GM21423 (cell line): Measurements from ENCODE around the gene NAA11.
"Not testable (repeated sequence)": the region's sequence is repeated elsewhere in the genome, so short reads cannot be mapped to it uniquely, and the experiment has no call there.

Source experiments
- ATAC-seq: cut with Tn5 transposase; IDR thresholded peaks from one replicate; pipeline ENCODE4 v1.9.1; 2021; ENCODE audit warnings: mild to moderate bottlenecking, moderate library complexity; ENCODE audit not compliant: unreplicated experiment

The NAA11 gene

GRCh38 chr4:79311279-79311678 lies 14.6 kb downstream of the NAA11 start:
- no peak for ATAC-seq

GRCh38 chr4:79308971-79309370 lies 16.9 kb downstream of the NAA11 start:
- ATAC-seq, result no peak

GRCh38 chr4:79308137-79308536 lies 17.7 kb downstream of the NAA11 start:
- no peak for ATAC-seq

GRCh38 chr4:79306795-79307194 lies 19.1 kb downstream of the NAA11 start:
- no peak for ATAC-seq

GRCh38 chr4:79300280-79300679 lies 25.6 kb downstream of the NAA11 start:
- no peak for ATAC-seq

GRCh38 chr4:79298484-79298883 lies 27.4 kb downstream of the NAA11 start:
- ATAC-seq, result no peak

GRCh38 chr4:79298027-79298426 lies 27.8 kb downstream of the NAA11 start:
- no peak for ATAC-seq

- ATAC-seq, result no peak
Observed at GRCh38 chr4:79297479-79297878, 28.4 kb downstream of the NAA11 start.

GRCh38 chr4:79296768-79297428 lies 29.0 kb downstream of the NAA11 start:
- ATAC-seq, result no peak

- no peak for ATAC-seq
Observed at GRCh38 chr4:79295086-79295485, 30.8 kb downstream of the NAA11 start.

- no peak for ATAC-seq
Observed at GRCh38 chr4:79294064-79294463, 31.8 kb downstream of the NAA11 start.

- ATAC-seq, result no peak
Observed at GRCh38 chr4:79292008-79292407, 33.9 kb downstream of the NAA11 start.

GRCh38 chr4:79290376-79290775 lies 35.5 kb downstream of the NAA11 start:
- ATAC-seq, result no peak

GRCh38 chr4:79288185-79288584 lies 37.7 kb downstream of the NAA11 start:
- no peak for ATAC-seq

GRCh38 chr4:79287718-79288117 lies 38.1 kb downstream of the NAA11 start:
- no peak for ATAC-seq

GRCh38 chr4:79287076-79287475 lies 38.8 kb downstream of the NAA11 start:
- no peak for ATAC-seq

- ATAC-seq, result no peak
Observed at GRCh38 chr4:79281566-79282359, 44.1 kb downstream of the NAA11 start.

GRCh38 chr4:79277467-79277866 lies 48.4 kb downstream of the NAA11 start:
- ATAC-seq, result not testable (repeated sequence)

- ATAC-seq, result no peak
Observed at GRCh38 chr4:79273915-79274314, 51.9 kb downstream of the NAA11 start.

GRCh38 chr4:79272761-79273160 lies 53.1 kb downstream of the NAA11 start:
- no peak for ATAC-seq

- no peak for ATAC-seq
Observed at GRCh38 chr4:79272126-79272525, 53.7 kb downstream of the NAA11 start.

- ATAC-seq, result no peak
Observed at GRCh38 chr4:79267671-79268070, 58.2 kb downstream of the NAA11 start.
